Kidney (tissue), 14 donors: ENCODE results near the gene ORC2. TPM values are rescaled to one million over a fixed set of nuclear protein-coding genes. Genes with fewer than 3 reads are reported as not detected.
"Not testable (repeated sequence)": the region's sequence is repeated elsewhere in the genome, so short reads cannot be mapped to it uniquely, and the experiment has no call there.

Source experiments
- DNase-seq, 5 donors: peaks; one replicate each; pipeline ENCODE4 v3.0.0-alpha.2; 2013 to 2020
- FAIRE-seq: peaks from 2 replicates; lab custom pipeline; 2012; peaks lifted over from hg19 to GRCh38; lab: Jason Lieb, UNC
- H3K27ac ChIP-seq, 2 donors: one replicate each; pipeline ENCODE4 v1.7.0; 2013; ENCODE audit warnings: low read depth in 2 of 2, low read length in 2 of 2, inconsistent platforms in 1 of 2
- H3K27me3 ChIP-seq: one replicate; pipeline ENCODE4 v1.7.1; 2013; ENCODE audit warnings: low read length, inconsistent platforms; ENCODE audit not compliant: control insufficient read depth, insufficient read depth
- H3K36me3 ChIP-seq, 3 donors: one replicate each; pipeline versions ENCODE4 v1.7.0 to v1.7.1; 2013; ENCODE audit warnings: low read length in 3 of 3, control low read depth in 1 of 3, inconsistent platforms in 1 of 3; ENCODE audit not compliant: insufficient read depth in 3 of 3, control insufficient read depth in 2 of 3
- H3K4me1 ChIP-seq, 3 donors: one replicate each; pipeline versions ENCODE4 v1.7.0 to v1.7.1; 2013; ENCODE audit warnings: low read length in 3 of 3, inconsistent platforms in 1 of 3, low read depth in 1 of 3; ENCODE audit not compliant: control insufficient read depth in 2 of 3, insufficient read depth in 2 of 3
- H3K4me3 ChIP-seq, 3 donors: one replicate each; pipeline versions ENCODE4 v1.7.0 to v1.8.1; 2013; ENCODE audit warnings: low read length in 3 of 3, control low read depth in 1 of 3, inconsistent platforms in 1 of 3
- H3K9ac ChIP-seq, 3 donors: one replicate each; pipeline versions ENCODE4 v1.7.0 to v1.7.1; 2013; ENCODE audit warnings: low read length in 3 of 3, control low read depth in 1 of 3, inconsistent platforms in 1 of 3
- H3K9me3 ChIP-seq, 3 donors: one replicate each; pipeline versions ENCODE4 v1.7.0 to v1.7.1; 2013; ENCODE audit warnings: low read length in 3 of 3, control low read depth in 1 of 3, inconsistent platforms in 1 of 3; ENCODE audit not compliant: control insufficient read depth in 2 of 3, insufficient read depth in 1 of 3
- CTCF ChIP-seq: IDR thresholded peaks from 3 replicates; pipeline ENCODE4 v1.5.1; 2012; ENCODE audit warnings: mild to moderate bottlenecking, moderate library complexity, borderline replicate concordance; ENCODE audit not compliant: insufficient read depth; ENCODE audit errors: extremely low read depth
- intact Hi-C: fragments of 100-400 bp; cut with DNase I; formaldehyde crosslinking; loops from one replicate; pipeline ENCODE4 v1.11.1; 2022
- polyA plus RNA-seq: library from polyadenylated mRNA; stranded (reverse); fragments of 350-450 nt; fragmentation: Illumina TruSeq; extraction: RNeasy Lipid Tissue Mini Kit (QIAGEN cat#74804); gene quantifications from one replicate; pipeline ENCODE4 v1.2.3, GENCODE V29; 2014; ENCODE audit warnings: low read depth, low replicate concordance; ENCODE audit not compliant: insufficient read depth
- total RNA-seq: library from RNA; stranded (reverse); fragmentation: NEBNext Ultra II Directional; extraction: Animal tissue kit (Norgen Biotek cat#: 25700); gene quantifications from one replicate; pipeline ENCODE4 v1.2.1, GENCODE V29; 2021
- donor health status: control.
- donor health status: control.
- donor health status: control.
- donor health status: control.
- donor health status: control.
- donor health status: DM: yes; HTN: yes; CAD: no.
- donor health status: Normal renal cell carcinoma (clear cell type).

The ORC2 gene
- total and polyA plus RNA-seq, 2 donors from 2014 or later = 7.4 to 26.0 TPM

- no peak overlapping the region for H3K27ac ChIP-seq
- no peak for TF ChIP-seq CTCF
- H3K9ac ChIP-seq = no peak overlapping the region
- no peaks in the 10 kb centered on the region for H3K27me3 ChIP-seq
- intact Hi-C loops = no loop called here
- no peak for DNase-seq
- peaks cover 5 to 26% (median 13%) of the 10 kb centered on the region in 3 donors for H3K36me3 ChIP-seq
- H3K4me3 ChIP-seq = no peak overlapping the region
- FAIRE-seq = no peak
- no peaks in the 10 kb centered on the region for H3K9me3 ChIP-seq
- H3K4me1 ChIP-seq = no peaks in the 10 kb centered on the region
These were observed 22.3 kb upstream of the ORC2 start for GRCh38 chr2:200985799-200986198.

GRCh38 chr2:200976710-200977109 lies 13.2 kb upstream of the ORC2 start:
- no peak for FAIRE-seq

GRCh38 chr2:200975672-200976071 lies 12.2 kb upstream of the ORC2 start:
- no peaks in the 10 kb centered on the region for H3K9me3 ChIP-seq
- no peak for FAIRE-seq
- peaks cover 0 to 7% (median under 1%) of the 10 kb centered on the region in 3 donors for H3K36me3 ChIP-seq
- H3K4me3 ChIP-seq = no peak overlapping the region
- intact Hi-C loops = no loop called here
- no peaks in the 10 kb centered on the region for H3K4me1 ChIP-seq
- no peaks in the 10 kb centered on the region for H3K27me3 ChIP-seq
- no peak for DNase-seq
- H3K27ac ChIP-seq = no peak overlapping the region
- TF ChIP-seq CTCF = no peak
- no peak overlapping the region for H3K9ac ChIP-seq

More at GRCh38 chr2:200976710-200977109, 13.2 kb upstream of the ORC2 start:
- Histone ChIP-seq H3K4me3 (no peak overlapping the region), H3K9ac (no peak overlapping the region), H3K36me3 (peaks cover 5 to 18% (median 6%) of the 10 kb centered on the region in 3 donors), H3K27me3 (no peaks in the 10 kb centered on the region), H3K4me1 (no peaks in the 10 kb centered on the region), H3K9me3 (no peaks in the 10 kb centered on the region), H3K27ac (no peak overlapping the region)
- no peak for TF ChIP-seq CTCF
- intact Hi-C loops = no loop called here
- no peak for DNase-seq

- not testable (repeated sequence) for FAIRE-seq
These were observed 6.6 kb upstream of the ORC2 start for GRCh38 chr2:200970057-200970456.

More at GRCh38 chr2:200970057-200970456, 6.6 kb upstream of the ORC2 start:
- H3K9ac ChIP-seq, intact Hi-C loops, H3K36me3 ChIP-seq, H3K27ac ChIP-seq, H3K4me1 ChIP-seq, H3K9me3 ChIP-seq, DNase-seq, H3K27me3 ChIP-seq, H3K4me3 ChIP-seq: not testable (repeated sequence)
